H1 (cell line): ENCODE measurements around the gene CELF2. TPM values are rescaled to one million over a fixed set of nuclear protein-coding genes. Genes with fewer than 3 reads are reported as not detected.

Experiments
- CTCF ChIP-seq, 3 experiments: IDR thresholded peaks; 1 replicate in 2 of 3; 2 replicates in 1 of 3; pipeline versions ENCODE4 v1.5.1 to v1.6.1; 2011; ENCODE audit warnings: low read length in 3 of 3, mild to moderate bottlenecking in 3 of 3, inconsistent platforms in 2 of 3, low read depth in 1 of 3, moderate library complexity in 1 of 3; ENCODE audit not compliant: insufficient read depth in 1 of 3; ENCODE audit errors: control extremely low read depth in 1 of 3
- E2F6 ChIP-seq: IDR thresholded peaks from 2 replicates; pipeline ENCODE4 v1.6.1; 2012; ENCODE audit warnings: inconsistent platforms
- RAD21 ChIP-seq, 2 experiments: IDR thresholded peaks in 1 of 2; conservative IDR thresholded peaks in 1 of 2; 2 replicates each; pipeline ENCODE4 v1.6.1; 2011; ENCODE audit warnings: low read depth in 2 of 2, low read length in 2 of 2, improper control_type of control experiment in 1 of 2, inconsistent platforms in 1 of 2, mild to moderate bottlenecking in 1 of 2, moderate library complexity in 1 of 2
- TEAD4 ChIP-seq: IDR thresholded peaks from 2 replicates; pipeline ENCODE4 v1.6.1; 2012; ENCODE audit warnings: low read depth, low read length, inconsistent platforms, mixed read lengths
- polyA plus RNA-seq, 7 experiments: library from polyadenylated mRNA; depleted of rRNA in 3 of 7; stranded (reverse) in 5 of 7; unstranded in 2 of 7; fragments of >200 nt in 5 of 7; fragments of 200-250 nt in 2 of 7; gene quantifications; 1 replicate in 5 of 7; 2 replicates in 1 of 7; 4 replicates in 1 of 7; pipeline versions ENCODE4 v1.2.1 to v1.2.3, GENCODE V29; 2011 to 2013; ENCODE audit warnings: missing spikeins in 2 of 7, mixed read lengths in 2 of 7
- total RNA-seq: library from RNA; stranded (reverse); fragmentation: NEBNext Ultra II Directional; extraction: Animal tissue kit (Norgen Biotek cat#: 25700); gene quantifications from 2 replicates; pipeline ENCODE4 v1.2.1, GENCODE V29; 2021

Gene CELF2
- total and polyA plus RNA-seq, 2 of the 8 experiments (the other 6 are each of a cell fraction or from before 2014, with no cell fraction given), result 18.3 to 22.7 TPM

- TF ChIP-seq CTCF (IDR thresholded peaks at IDR 0.05; ENCODE audit: control extremely low read depth in 1 of 3, insufficient read depth in 1 of 3, low read depth in 1 of 3, low read length in 3 of 3) (peak in 1 of 3 experiments; percentile 19; a peak in 1 of 4 replicates), RAD21 (IDR thresholded peaks at IDR 0.05 in 1 of 2, conservative IDR thresholded peaks at IDR 0.05 in 1 of 2; ENCODE audit: low read depth in 2 of 2, low read length in 2 of 2) (peak; percentile 7 to 26; a peak in 1 of 4 replicates), TEAD4 (no peak), E2F6 (peak; percentile 72)
Observed at GRCh38 chr10:11353006-11353896, 335.6 kb downstream of the CELF2 start (continued).
